HEK293 (cell line): ENCODE measurements around the gene ARHGEF4.

Experiments
- CTCF ChIA-PET: fragments of 350-600 bp; formaldehyde crosslinking; extraction: SDS; loops from one replicate; lab custom pipeline; 2021; ENCODE audit warnings: antibody characterized with exemption; lab: Yijun Ruan, JAX
- POLR2A ChIA-PET: fragments of 300-600 bp; formaldehyde crosslinking; extraction: SDS; loops from one replicate; lab custom pipeline; 2020; ENCODE audit warnings: antibody characterized with exemption, inconsistent platforms; lab: Yijun Ruan, JAX
- H3K27ac ChIP-seq: fragments of 200-500 bp; sonication (Bioruptor generic); 2 replicates; pipeline ENCODE4 v1.5.1; 2014; ENCODE audit warnings: low read depth, low read length, control low read depth, inconsistent platforms; ENCODE audit errors: extremely low read depth
- H3K36me3 ChIP-seq, 2 experiments: fragments of 200-500 bp in 1 of 2; sonication (Bioruptor generic) in 1 of 2; 1 replicate in 1 of 2; 2 replicates in 1 of 2; pipeline ENCODE4 v1.5.1; 2014 to 2017; ENCODE audit warnings: inconsistent platforms in 2 of 2, low read length in 2 of 2; ENCODE audit not compliant: control insufficient read depth in 2 of 2, insufficient read depth in 1 of 2
- H3K4me1 ChIP-seq: fragments of 200-500 bp; sonication (Bioruptor generic); 2 replicates; pipeline ENCODE4 v1.5.1; 2014; ENCODE audit warnings: mild to moderate bottlenecking, low read length, inconsistent platforms; ENCODE audit not compliant: control insufficient read depth, insufficient read depth
- H3K4me3 ChIP-seq: 2 replicates; pipeline ENCODE4 v1.5.1; 2011; ENCODE audit warnings: low read depth, mild to moderate bottlenecking, control low read depth, low read length, moderate library complexity
- H3K9me3 ChIP-seq: fragments of 200-500 bp; sonication (Bioruptor generic); 2 replicates; pipeline ENCODE4 v1.5.1; 2014; ENCODE audit warnings: low read depth, low read length, inconsistent platforms; ENCODE audit not compliant: control insufficient read depth, insufficient read depth
- PRDM2 ChIP-seq: fragments of 450-650 bp; formaldehyde crosslinking; IDR thresholded peaks from 2 replicates; pipeline ENCODE4 v1.5.1; 2016; ENCODE audit warnings: missing biosample characterization, missing genetic modification characterization, borderline replicate concordance
- SP3 ChIP-seq: fragments of 450-650 bp; formaldehyde crosslinking; IDR thresholded peaks from 2 replicates; pipeline ENCODE4 v1.5.1; 2016; ENCODE audit warnings: missing biosample characterization, missing genetic modification characterization
- ZBTB7A ChIP-seq: fragments of 450-650 bp; formaldehyde crosslinking; IDR thresholded peaks from 2 replicates; pipeline ENCODE4 v1.5.1; 2016; ENCODE audit warnings: low read depth, missing biosample characterization, missing genetic modification characterization
- ZEB2 ChIP-seq: fragments of 450-650 bp; formaldehyde crosslinking; IDR thresholded peaks from 2 replicates; pipeline ENCODE4 v1.5.1; 2016; ENCODE audit warnings: missing biosample characterization, missing genetic modification characterization
- ZNF169 ChIP-seq: fragments of 450-650 bp; formaldehyde crosslinking; IDR thresholded peaks from 2 replicates; pipeline ENCODE4 v1.5.1; 2016; ENCODE audit warnings: missing biosample characterization, missing genetic modification characterization
- ZNF266 ChIP-seq: fragments of 450-650 bp; formaldehyde crosslinking; IDR thresholded peaks from 2 replicates; pipeline ENCODE4 v1.5.1; 2016; ENCODE audit warnings: missing biosample characterization, missing genetic modification characterization, low read depth
- ZNF335 ChIP-seq: fragments of 450-650 bp; formaldehyde crosslinking; conservative IDR thresholded peaks from 2 replicates; pipeline ENCODE4 v1.5.1; 2016; ENCODE audit warnings: missing biosample characterization, missing genetic modification characterization
- ZNF513 ChIP-seq: fragments of 450-650 bp; IDR thresholded peaks from 2 replicates; pipeline ENCODE4 v1.5.1; 2018; ENCODE audit warnings: missing biosample characterization, missing genetic modification characterization
- ZNF704 ChIP-seq: fragments of 450-650 bp; formaldehyde crosslinking; IDR thresholded peaks from 2 replicates; pipeline ENCODE4 v1.5.1; 2016; ENCODE audit warnings: missing biosample characterization, missing genetic modification characterization
- ZNF768 ChIP-seq: fragments of 450-650 bp; formaldehyde crosslinking; IDR thresholded peaks from 2 replicates; pipeline ENCODE4 v1.5.1; 2018; ENCODE audit warnings: missing biosample characterization, mild to moderate bottlenecking, missing genetic modification characterization
- ZNF791 ChIP-seq: fragments of 450-650 bp; formaldehyde crosslinking; IDR thresholded peaks from 2 replicates; pipeline ENCODE4 v1.5.1; 2016; ENCODE audit warnings: missing biosample characterization, missing genetic modification characterization
- ZSCAN18 ChIP-seq: fragments of 450-650 bp; formaldehyde crosslinking; IDR thresholded peaks from 2 replicates; pipeline ENCODE4 v1.5.1; 2016; ENCODE audit warnings: missing biosample characterization, missing genetic modification characterization

ARHGEF4 gene

DNA sequence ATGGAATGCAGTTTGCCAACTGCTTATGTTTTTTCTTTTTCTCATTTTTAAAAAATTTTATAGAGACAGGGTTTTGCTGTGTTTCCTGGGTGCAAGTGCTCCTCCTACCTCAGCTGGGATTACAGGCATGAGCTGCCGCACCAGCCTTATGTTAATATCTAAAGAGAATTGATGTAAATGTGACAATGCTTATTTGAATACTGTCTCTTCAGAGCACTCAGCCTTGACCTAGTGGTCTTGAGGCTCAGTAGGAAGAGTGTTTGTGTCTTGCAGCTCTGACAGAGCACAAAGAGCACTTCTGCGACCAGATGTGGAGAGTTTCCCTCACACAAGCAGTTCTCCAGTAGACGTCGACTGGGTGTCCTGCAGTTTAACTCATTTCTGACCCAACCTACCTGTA is 55.3 kb downstream of the ARHGEF4 start (continued):
- TF ChIP-seq ZSCAN18 (tag by site-specific recombination) (no peak), SP3 (tag by site-specific recombination) (no peak)

DNA sequence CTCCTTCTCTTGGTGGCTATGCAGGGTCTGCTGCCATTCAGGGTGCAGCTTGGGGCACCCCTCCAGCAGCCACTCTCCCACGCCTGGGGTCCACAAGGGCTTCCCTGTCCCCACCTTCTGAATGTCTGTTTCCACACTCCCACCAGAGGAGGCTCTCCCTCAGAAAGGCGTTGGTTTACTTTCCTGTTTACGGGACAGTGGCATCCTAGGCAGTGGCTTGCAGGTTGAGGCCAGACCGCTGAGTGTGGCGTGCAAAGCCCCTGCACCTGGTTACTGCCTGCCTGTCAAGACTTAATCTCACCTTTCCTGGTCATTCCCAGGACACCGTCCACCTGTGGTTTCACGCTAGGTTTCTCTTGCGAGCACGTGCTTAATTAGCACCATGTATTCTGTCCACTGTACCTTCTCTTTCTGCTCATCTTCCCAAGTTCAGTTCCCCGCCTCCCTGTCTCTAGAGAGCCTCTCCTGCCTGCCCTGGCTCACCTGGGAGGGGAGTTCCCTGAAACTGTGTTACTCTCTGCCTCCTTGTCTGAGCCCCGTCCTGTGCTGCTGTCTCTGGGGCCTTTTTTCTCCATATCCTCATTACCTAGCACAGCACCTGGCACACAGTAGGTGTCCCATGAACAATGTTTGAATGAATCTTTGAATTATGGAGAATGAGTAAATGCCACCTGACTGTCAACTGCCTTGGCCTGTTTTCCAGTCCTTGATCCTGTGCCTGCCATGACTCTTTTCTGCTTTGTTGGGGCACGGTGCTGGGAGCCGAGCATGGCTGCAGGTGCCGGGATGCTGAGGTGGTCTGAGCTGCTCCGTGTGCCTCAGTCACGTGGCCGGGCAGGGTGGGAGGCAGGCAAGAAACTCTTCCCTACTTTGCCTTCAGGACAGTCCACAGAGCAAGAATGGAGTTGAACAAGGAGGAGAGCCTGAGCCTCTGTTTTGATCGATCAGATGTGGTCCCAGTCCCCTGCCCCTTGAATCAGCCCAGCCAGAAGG is 56.4 kb downstream of the ARHGEF4 start:
- no peak overlapping the region for H3K27ac ChIP-seq
- no peaks in the 10 kb centered on the region for H3K4me1 ChIP-seq
- H3K9me3 ChIP-seq, result no peaks in the 10 kb centered on the region
- H3K36me3 ChIP-seq, result no peaks in the 10 kb centered on the region
- no peak overlapping the region for H3K4me3 ChIP-seq
- ChIA-PET POLR2A (no interaction called here), CTCF (interaction anchor here (3.4 kb wide), 1 partner anchor 19 kb away, joined by 15 read pairs; no protein-coding TSS in a partner anchor)
- TF ChIP-seq ZNF768 (tag by site-specific recombination) (no peak), ZNF169 (tag by site-specific recombination) (no peak), ZNF513 (no peak), ZNF266 (tag by site-specific recombination) (no peak), ZNF335 (tag by site-specific recombination) (no peak)

GRCh38 chr2:130894326-130894942 is 57.7 kb downstream of the ARHGEF4 start:
- ChIA-PET POLR2A (no interaction called here), CTCF (no interaction called here)
- Histone ChIP-seq H3K27ac (no peak overlapping the region), H3K4me3 (no peak overlapping the region), H3K36me3 (no peaks in the 10 kb centered on the region), H3K4me1 (no peaks in the 10 kb centered on the region), H3K9me3 (no peaks in the 10 kb centered on the region)
- no peak for TF ChIP-seq ZBTB7A (tag by site-specific recombination)
- TF ChIP-seq PRDM2 (tag by site-specific recombination), result no peak
- TF ChIP-seq ZNF791 (tag by site-specific recombination), result no peak
- no peak for TF ChIP-seq ZNF704 (tag by site-specific recombination)
- TF ChIP-seq ZEB2 (tag by site-specific recombination), result no peak
